Adrenal gland (tissue), 12 donors: ENCODE results near the gene NRXN2. TPM values are rescaled to one million over a fixed set of nuclear protein-coding genes. Genes with fewer than 3 reads are reported as not detected.

ENCODE experiments used
- DNase-seq, 7 donors: peaks; one replicate each; pipeline ENCODE4 v3.0.0-alpha.2; 2019 to 2020
- H3K27ac ChIP-seq, 5 donors: fragments of 200-600 bp; sonication (generic) in 4 of 5; 1 replicate in 3 of 5; 2 replicates in 2 of 5; pipeline versions ENCODE4 v1.5.1 to v1.8.0; 2016 to 2020; ENCODE audit warnings: mild to moderate bottlenecking in 1 of 5
- H3K27me3 ChIP-seq: fragments of 200-600 bp; 2 replicates; pipeline ENCODE4 v1.8.0; 2021
- H3K36me3 ChIP-seq, 2 donors: fragments of 200-600 bp; replicated peaks in 1 of 2; 1 replicate in 1 of 2; 2 replicates in 1 of 2; pipeline versions ENCODE4 v1.5.1 to v1.8.0; 2018 to 2022
- H3K4me1 ChIP-seq, 2 donors: fragments of 200-600 bp; replicated peaks in 1 of 2; 1 replicate in 1 of 2; 2 replicates in 1 of 2; pipeline versions ENCODE4 v1.5.1 to v1.8.0; 2018 to 2021
- H3K4me3 ChIP-seq, 4 donors: fragments of 200-600 bp; sonication (generic) in 3 of 4; one replicate each; pipeline ENCODE4 v1.5.1; 2016 to 2018
- H3K9me3 ChIP-seq, 3 donors: fragments of 200-600 bp; sonication (generic) in 1 of 3; replicated peaks in 1 of 3; 1 replicate in 2 of 3; 2 replicates in 1 of 3; pipeline versions ENCODE4 v1.5.1 to v1.8.0; 2016 to 2021
- CTCF ChIP-seq, 6 experiments: fragments of 450-650 bp in 4 of 6; fragments of 200-600 bp in 2 of 6; sonication (generic) in 1 of 6; IDR thresholded peaks; 1 replicate in 5 of 6; 2 replicates in 1 of 6; pipeline versions ENCODE4 v1.5.1 to v1.8.0; 2016 to 2021; ENCODE audit warnings: antibody characterized with exemption in 6 of 6, mild to moderate bottlenecking in 2 of 6, moderate library complexity in 1 of 6
- POLR2A ChIP-seq, 2 donors: fragments of 450-650 bp; IDR thresholded peaks; one replicate each; pipeline ENCODE4 v1.6.1; 2017; ENCODE audit warnings: antibody characterized with exemption in 2 of 2, mild to moderate bottlenecking in 2 of 2, moderate library complexity in 1 of 2
- WGBS, 4 donors: extraction: QIAGEN DNeasy Blood & Tissue Kit in 2 of 4; methylation state at CpG; one replicate each; pipeline versions ENCODE4 v1.1.5 to v1.1.7; 2013 to 2017; 5-methylcytosine and 5-hydroxymethylcytosine counted together
- intact Hi-C, 2 donors: fragments of 100-400 bp; cut with DNase I; formaldehyde crosslinking; loops; one replicate each; pipeline versions ENCODE4 v1.14.1 to v1.15.0; 2022 to 2023
- polyA plus RNA-seq, 3 donors: library from polyadenylated mRNA; stranded (reverse); fragments of 200-250 nt in 2 of 3; fragments of 350-450 nt in 1 of 3; fragmentation: Illumina TruSeq in 1 of 3; extraction: RNeasy Lipid Tissue Mini Kit (QIAGEN cat#74804) in 1 of 3; gene quantifications; one replicate each; pipeline ENCODE4 v1.2.3, GENCODE V29; 2013 to 2014
- total RNA-seq, 9 donors: library from RNA; depleted of rRNA in 4 of 9; stranded (reverse); fragments of >200 nt in 4 of 9; fragments of 120-200 nt in 1 of 9; fragmentation: NEBNext Ultra II Directional in 1 of 9; extraction: Animal tissue kit (Norgen Biotek cat#: 25700) in 1 of 9; gene quantifications; one replicate each; pipeline versions ENCODE4 v1.1.0 to v1.2.4, GENCODE V29; 2013 to 2023
- donor health status: healthy with polysubstance abuse.
- donor health status: Bipolar disorder and iron deficiency.
- donor health status: DM: yes; HTN: yes; CAD: no.
- donor health status: DM: no; HTN: no; CAD: no.
- donor health status: DM: no; HTN: no; CAD: no.
- donor health status: DM: yes; HTN: yes; CAD: no.

The NRXN2 gene
- total and polyA plus RNA-seq, 12 donors: 1.7 to 17.1 (median 4.9) TPM

GRCh38 chr11:64609436-64610047, 113.5 kb downstream of the NRXN2 start:
- TF ChIP-seq POLR2A (IDR thresholded peaks at IDR 0.05) (no peak), CTCF (IDR thresholded peaks at IDR 0.05) (no peak)
- H3K27me3 ChIP-seq: no peaks in the 10 kb centered on the region
- DNase-seq: no peak
- no peaks in the 10 kb centered on the region for H3K36me3 ChIP-seq
- 58 to 79% (median 68%) methylated on average over 3 to 5 of the region's 5 CpGs for WGBS, 4 donors
- H3K9me3 ChIP-seq: no peaks in the 10 kb centered on the region
- H3K27ac ChIP-seq: no peak overlapping the region
- no peak overlapping the region for H3K4me3 ChIP-seq
- no peaks in the 10 kb centered on the region for H3K4me1 ChIP-seq
- intact Hi-C loops: no loop called here

GRCh38 chr11:64608636-64609035, 114.4 kb downstream of the NRXN2 start:
- no peak for TF ChIP-seq POLR2A (IDR thresholded peaks at IDR 0.05)
- no peak for TF ChIP-seq CTCF (IDR thresholded peaks at IDR 0.05)
- no peaks in the 10 kb centered on the region for H3K27me3 ChIP-seq

GRCh38 chr11:64608046-64608445, 115.0 kb downstream of the NRXN2 start:
- no peak for DNase-seq
- Histone ChIP-seq H3K36me3 (no peaks in the 10 kb centered on the region), H3K9me3 (no peaks in the 10 kb centered on the region), H3K27me3 (no peaks in the 10 kb centered on the region), H3K4me1 (no peaks in the 10 kb centered on the region), H3K4me3 (peak overlapping the region in 1 of 4 donors; percentile 14), H3K27ac (no peak overlapping the region)
- intact Hi-C loops: no loop called here
- no peak for TF ChIP-seq CTCF (IDR thresholded peaks at IDR 0.05)
- no peak for TF ChIP-seq POLR2A (IDR thresholded peaks at IDR 0.05)
- WGBS, 4 donors: 65 to 74% (median 71%) methylated on average over 18 of the region's 18 CpGs

More at GRCh38 chr11:64608636-64609035, 114.4 kb downstream of the NRXN2 start:
- Histone ChIP-seq H3K36me3 (no peaks in the 10 kb centered on the region), H3K4me1 (no peaks in the 10 kb centered on the region), H3K4me3 (no peak overlapping the region), H3K9me3 (no peaks in the 10 kb centered on the region), H3K27ac (no peak overlapping the region)
- intact Hi-C loops: no loop called here
- DNase-seq: no peak
- 71 to 79% (median 77%) methylated on average over 12 of the region's 12 CpGs for WGBS, 4 donors

- 78 to 89% (median 84%) methylated on average over 13 to 55 of the region's 55 CpGs for WGBS, 4 donors
- H3K27me3 ChIP-seq: no peaks in the 10 kb centered on the region
- no peak for DNase-seq
- H3K9me3 ChIP-seq: no peaks in the 10 kb centered on the region
- intact Hi-C loops: no loop called here
- no peak overlapping the region for H3K27ac ChIP-seq
- H3K36me3 ChIP-seq: no peaks in the 10 kb centered on the region
- no peak for TF ChIP-seq CTCF (IDR thresholded peaks at IDR 0.05)
- TF ChIP-seq POLR2A (IDR thresholded peaks at IDR 0.05): no peak
- no peaks in the 10 kb centered on the region for H3K4me1 ChIP-seq
- H3K4me3 ChIP-seq: peak overlapping the region in 1 of 4 donors; percentile 14
These were observed 115.5 kb downstream of the NRXN2 start for GRCh38 chr11:64607381-64607985.
